Endothelial cell of umbilical vein (primary cell): ENCODE measurements around the gene ALB. TPM values are rescaled to one million over a fixed set of nuclear protein-coding genes. Genes with fewer than 3 reads are reported as not detected.

Experiments
- BruUV-seq: library from RNA; stranded (reverse); fragments of 400-500 nt; replicated peaks from 2 replicates; lab custom pipeline; 2021; lab: Mats Ljungman, UMichigan
- CTCF ChIA-PET: fragments of 300-600, 350-600 bp; sonication (Branson Sonifier 250); formaldehyde crosslinking; loops from one replicate; lab custom pipeline; 2021; ENCODE audit warnings: antibody characterized with exemption, inconsistent platforms; lab: Charles Lee
- POLR2A ChIA-PET: fragments of 300-600, 350-600 bp; sonication (Branson Sonifier 250); formaldehyde crosslinking; loops from one replicate; lab custom pipeline; 2021; ENCODE audit warnings: antibody characterized with exemption, inconsistent platforms; lab: Charles Lee
- DNase-seq: peaks from one replicate; pipeline ENCODE4 v3.0.0-alpha.2; 2011; ENCODE audit warnings: low read depth, low spot score
- FAIRE-seq: peaks from 2 replicates; lab custom pipeline; 2011; peaks lifted over from hg19 to GRCh38; lab: Jason Lieb, UNC
- H2AFZ ChIP-seq: 2 replicates; pipeline ENCODE4 v1.6.0; 2012; ENCODE audit warnings: low read depth, low read length, control low read depth, inconsistent platforms
- H3K27ac ChIP-seq: 2 replicates; pipeline ENCODE4 v1.5.1; 2011; ENCODE audit warnings: low read depth, mild to moderate bottlenecking, control low read depth, low read length, moderate library complexity; ENCODE audit not compliant: insufficient read depth
- H3K27me3 ChIP-seq, 2 experiments: 2 replicates each; pipeline versions ENCODE4 v1.6.0 to v1.6.1; 2011; ENCODE audit warnings: low read length in 2 of 2, mixed read lengths in 1 of 2; ENCODE audit not compliant: control insufficient read depth in 2 of 2, insufficient read depth in 2 of 2
- H3K36me3 ChIP-seq, 2 experiments: 2 replicates in 1 of 2; 3 replicates in 1 of 2; pipeline ENCODE4 v1.5.1; 2011; ENCODE audit warnings: low read length in 2 of 2, mild to moderate bottlenecking in 1 of 2, moderate library complexity in 1 of 2; ENCODE audit not compliant: control insufficient read depth in 2 of 2, insufficient read depth in 2 of 2; ENCODE audit errors: extremely low read depth in 1 of 2
- H3K4me1 ChIP-seq: 3 replicates; pipeline ENCODE4 v1.5.1; 2011; ENCODE audit warnings: mild to moderate bottlenecking, low read length; ENCODE audit not compliant: control insufficient read depth, insufficient read depth; ENCODE audit errors: extremely low read depth
- H3K4me2 ChIP-seq: 2 replicates; pipeline ENCODE4 v1.6.1; 2011; ENCODE audit warnings: low read length, control low read depth, mixed read lengths; ENCODE audit not compliant: insufficient read depth
- H3K4me3 ChIP-seq, 3 experiments: fragments of 200-600 bp in 1 of 3; sonication (generic), shearing (Covaris generic) in 1 of 3; replicated peaks in 1 of 3; 2 replicates each; pipeline ENCODE4 v1.5.1; 2011 to 2016; ENCODE audit warnings: control low read depth in 3 of 3, low read length in 3 of 3, mild to moderate bottlenecking in 2 of 3, inconsistent platforms in 1 of 3, low read depth in 1 of 3, moderate library complexity in 1 of 3; ENCODE audit not compliant: insufficient read depth in 1 of 3
- H3K79me2 ChIP-seq: 2 replicates; pipeline ENCODE4 v1.6.0; 2012; ENCODE audit warnings: low read length, inconsistent platforms; ENCODE audit not compliant: control insufficient read depth, insufficient read depth
- H3K9ac ChIP-seq: replicated peaks from 2 replicates; pipeline ENCODE3; 2011; ENCODE audit warnings: low read length, control low read depth; ENCODE audit not compliant: insufficient read depth; ENCODE audit errors: extremely low read depth
- H3K9me1 ChIP-seq: replicated peaks from 3 replicates; pipeline ENCODE4 v1.6.0; 2011; ENCODE audit warnings: mild to moderate bottlenecking, low read length; ENCODE audit not compliant: control insufficient read depth, insufficient read depth; ENCODE audit errors: extremely low read depth
- H3K9me3 ChIP-seq: replicated peaks from 2 replicates; pipeline ENCODE4 v1.5.1; 2012; ENCODE audit warnings: low read length, inconsistent platforms; ENCODE audit not compliant: control insufficient read depth, insufficient read depth
- H4K20me1 ChIP-seq: replicated peaks from 2 replicates; pipeline ENCODE3; 2011; ENCODE audit warnings: mild to moderate bottlenecking, low read length; ENCODE audit not compliant: control insufficient read depth, insufficient read depth; ENCODE audit errors: extremely low read depth
- CTCF ChIP-seq, 2 donors: IDR thresholded peaks; 1 replicate in 1 of 2; 2 replicates in 1 of 2; pipeline ENCODE4 v1.5.1; 2011; ENCODE audit warnings: low read length in 2 of 2, mild to moderate bottlenecking in 2 of 2, moderate library complexity in 2 of 2, control low read depth in 1 of 2, inconsistent platforms in 1 of 2, low read depth in 1 of 2; ENCODE audit not compliant: insufficient read depth in 1 of 2; ENCODE audit errors: extremely low read depth in 1 of 2
- EZH2 ChIP-seq: IDR thresholded peaks from 2 replicates; pipeline ENCODE4 v1.6.1; 2012; ENCODE audit warnings: borderline replicate concordance, low read depth, mild to moderate bottlenecking, moderate library complexity, low read length, inconsistent platforms; ENCODE audit not compliant: severe bottlenecking
- FOS ChIP-seq: IDR thresholded peaks from 2 replicates; pipeline ENCODE4 v1.6.1; 2011; ENCODE audit warnings: mild to moderate bottlenecking, low read length, moderate library complexity, borderline replicate concordance; ENCODE audit not compliant: insufficient read depth
- GATA2 ChIP-seq: IDR thresholded peaks from 2 replicates; pipeline ENCODE4 v1.7.0; 2011; ENCODE audit warnings: low read depth, mild to moderate bottlenecking, moderate library complexity, mixed read lengths, low read length; ENCODE audit not compliant: insufficient read length, insufficient read depth
- JUN ChIP-seq: IDR thresholded peaks from 2 replicates; pipeline ENCODE4 v1.6.1; 2011; ENCODE audit warnings: borderline replicate concordance, low read depth; ENCODE audit not compliant: insufficient read length, insufficient read depth
- MAX ChIP-seq: IDR thresholded peaks from 2 replicates; pipeline ENCODE4 v1.6.1; 2011; ENCODE audit not compliant: insufficient read depth, insufficient read length
- MYC ChIP-seq: IDR thresholded peaks from one replicate; pipeline ENCODE4 v1.6.1; 2011; ENCODE audit warnings: mild to moderate bottlenecking, low read depth, low read length
- POLR2A ChIP-seq: IDR thresholded peaks from 2 replicates; pipeline ENCODE4 v1.6.1; 2012; ENCODE audit warnings: low read depth, mild to moderate bottlenecking, control low read depth, low read length
- POLR2AphosphoS5 ChIP-seq: IDR thresholded peaks from 2 replicates; pipeline ENCODE4 v1.6.1; 2012; ENCODE audit warnings: low read depth, mild to moderate bottlenecking, control low read depth, low read length, moderate library complexity; ENCODE audit not compliant: insufficient read depth
- dilution Hi-C: fragments of 300-500 bp; cut with MboI; formaldehyde crosslinking; loops from one replicate; pipeline ENCODE4 v1.15.0; 2019; ENCODE audit warnings: low sequenced_read_pairs; ENCODE audit not compliant: extremely low pct_ligation_motif_present
- intact Hi-C: fragments of 100-400 bp; cut with micrococcal nuclease; formaldehyde crosslinking; loops from one replicate; pipeline ENCODE4 v1.10.0; 2022
- polyA plus RNA-seq, 4 experiments: library from polyadenylated mRNA; depleted of rRNA in 3 of 4; stranded (reverse) in 3 of 4; unstranded in 1 of 4; fragments of >200 nt; gene quantifications; 2 replicates each; pipeline versions ENCODE4 v1.2.1 to v1.2.3, GENCODE V29; 2011 to 2012; ENCODE audit warnings: missing spikeins in 1 of 4
- total RNA-seq: library from RNA; stranded (reverse); gene quantifications from 2 replicates; pipeline ENCODE4 v1.2.3, GENCODE V29; 2021

Gene ALB
- total and polyA plus RNA-seq, 2 donors (not counting 3 experiments of a cell fraction or from before 2014, with no cell fraction given): not detected

GRCh38 chr4:73379946-73380345, 24.1 kb upstream of the ALB start:
- no peak for TF ChIP-seq JUN
- TF ChIP-seq POLR2A: no peak
- no peak for TF ChIP-seq MYC
- TF ChIP-seq FOS: no peak
- no peak for TF ChIP-seq GATA2
- no peak for TF ChIP-seq MAX
- dilution Hi-C loops (no loop called here), intact Hi-C loops (no loop called here)
- H3K27me3 ChIP-seq: no peaks in the 10 kb centered on the region
- H2AFZ ChIP-seq: no peak overlapping the region
- POLR2A ChIA-PET: no interaction called here
- CTCF ChIA-PET: no interaction called here
- H3K9me1 ChIP-seq: no peaks in the 10 kb centered on the region
- H3K4me1 ChIP-seq: no peaks in the 10 kb centered on the region
- no peak for FAIRE-seq
- no peaks in the 10 kb centered on the region for H3K9me3 ChIP-seq
- H3K9ac ChIP-seq: no peak overlapping the region
- no TSS peak for BruUV-seq
- no peaks in the 10 kb centered on the region for H3K79me2 ChIP-seq
- no peaks in the 10 kb centered on the region for H4K20me1 ChIP-seq
- no peaks in the 10 kb centered on the region for H3K36me3 ChIP-seq
- no peak overlapping the region for H3K4me3 ChIP-seq
- DNase-seq: no peak
- no peak overlapping the region for H3K27ac ChIP-seq
- H3K4me2 ChIP-seq: no peak overlapping the region

- Histone ChIP-seq H3K27ac (no peak overlapping the region), H3K4me1 (no peaks in the 10 kb centered on the region), H3K4me3 (no peak overlapping the region), H3K9me1 (no peaks in the 10 kb centered on the region), H4K20me1 (no peaks in the 10 kb centered on the region), H3K9me3 (no peaks in the 10 kb centered on the region), H3K27me3 (no peaks in the 10 kb centered on the region), H2AFZ (no peak overlapping the region), H3K4me2 (no peak overlapping the region), H3K9ac (no peak overlapping the region), H3K79me2 (no peaks in the 10 kb centered on the region), H3K36me3 (no peaks in the 10 kb centered on the region)
- ChIA-PET CTCF (interaction anchor here (1.6 kb wide), 1 partner anchor 40 kb away, joined by 3 read pairs; no protein-coding TSS in a partner anchor), POLR2A (no interaction called here)
- FAIRE-seq (no peak), DNase-seq (no peak)
- TF ChIP-seq FOS: no peak
- TF ChIP-seq EZH2: no peak
- TF ChIP-seq POLR2AphosphoS5: no peak
- no peak for TF ChIP-seq JUN
- TF ChIP-seq MAX: no peak
- no peak for TF ChIP-seq MYC
- no peak for TF ChIP-seq CTCF (IDR thresholded peaks at IDR 0.05; ENCODE audit: extremely low read depth in 1 of 2, insufficient read depth in 1 of 2, low read depth in 1 of 2, low read length in 2 of 2)
- no peak for TF ChIP-seq POLR2A
- TF ChIP-seq GATA2: no peak
- BruUV-seq: no TSS peak
- dilution Hi-C loops: no loop called here
- intact Hi-C loops: no loop called here
Observed at GRCh38 chr4:73381214-73381613, 22.9 kb upstream of the ALB start.
